Activated gamma-delta T cell (primary cell): ENCODE results near the gene NUP214.
"Not testable (repeated sequence)": the region's sequence is repeated elsewhere in the genome, so short reads cannot be mapped to it uniquely, and the experiment has no call there.

Experiments
- DNase-seq: peaks from one replicate; lab custom pipeline; 2025; lab: John Stamatoyannopoulos, UW

NUP214 gene

DNA sequence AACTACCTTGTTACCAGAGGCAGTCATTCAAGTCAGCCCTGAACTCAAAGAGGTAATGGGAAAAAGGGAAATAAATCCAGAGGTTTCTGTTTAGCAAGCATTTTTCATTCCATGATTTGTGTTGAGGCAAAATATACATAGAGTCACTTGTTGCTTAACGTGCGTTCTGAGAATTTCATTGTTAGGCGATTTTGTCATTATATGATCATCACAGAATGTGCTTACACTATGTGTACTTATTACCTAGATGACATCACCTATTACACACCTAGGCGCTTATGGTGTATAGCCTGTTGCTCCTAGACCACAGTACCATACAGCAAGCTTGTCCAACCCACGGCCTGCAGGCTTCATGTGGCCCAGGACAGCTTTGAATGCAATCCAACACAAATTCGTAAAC lies 36.2 kb downstream of the NUP214 start:
- no peak for DNase-seq

DNA sequence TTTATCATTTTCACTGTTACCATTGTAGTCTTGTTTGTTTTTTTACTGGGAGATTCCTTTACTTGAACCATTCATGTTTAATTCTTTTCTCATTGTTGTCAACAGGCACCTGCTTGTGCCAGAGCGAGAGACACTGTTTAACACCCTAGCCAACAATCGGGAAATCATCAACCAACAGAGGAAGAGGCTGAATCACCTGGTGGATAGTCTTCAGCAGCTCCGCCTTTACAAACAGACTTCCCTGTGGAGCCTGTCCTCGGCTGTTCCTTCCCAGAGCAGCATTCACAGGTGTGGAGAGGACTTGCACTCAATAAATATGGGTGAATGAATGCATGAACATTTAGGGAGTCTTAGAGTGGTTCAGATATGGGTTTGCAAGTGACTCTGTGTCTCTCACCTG lies 37.5 kb downstream of the NUP214 start:
- no peak for DNase-seq

DNA sequence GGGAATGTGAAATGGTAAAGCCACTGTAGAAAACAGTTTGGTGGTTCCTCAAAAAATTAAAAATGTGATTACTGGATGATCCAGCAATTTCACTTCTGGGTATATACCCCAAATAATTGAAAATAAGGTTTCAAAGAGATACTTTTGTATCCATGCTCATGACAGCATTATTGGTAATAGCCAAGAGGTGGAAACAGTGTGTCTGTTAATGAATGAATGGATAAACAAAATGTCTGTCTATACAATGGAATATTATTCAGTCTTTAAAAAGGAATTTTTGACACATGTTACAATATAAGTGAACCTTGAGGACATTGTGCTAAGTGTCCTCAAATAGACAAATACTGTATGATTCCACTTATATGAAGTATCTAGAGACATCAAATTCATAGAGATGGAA lies 40.1 kb downstream of the NUP214 start:
- DNase-seq = no peak

DNA sequence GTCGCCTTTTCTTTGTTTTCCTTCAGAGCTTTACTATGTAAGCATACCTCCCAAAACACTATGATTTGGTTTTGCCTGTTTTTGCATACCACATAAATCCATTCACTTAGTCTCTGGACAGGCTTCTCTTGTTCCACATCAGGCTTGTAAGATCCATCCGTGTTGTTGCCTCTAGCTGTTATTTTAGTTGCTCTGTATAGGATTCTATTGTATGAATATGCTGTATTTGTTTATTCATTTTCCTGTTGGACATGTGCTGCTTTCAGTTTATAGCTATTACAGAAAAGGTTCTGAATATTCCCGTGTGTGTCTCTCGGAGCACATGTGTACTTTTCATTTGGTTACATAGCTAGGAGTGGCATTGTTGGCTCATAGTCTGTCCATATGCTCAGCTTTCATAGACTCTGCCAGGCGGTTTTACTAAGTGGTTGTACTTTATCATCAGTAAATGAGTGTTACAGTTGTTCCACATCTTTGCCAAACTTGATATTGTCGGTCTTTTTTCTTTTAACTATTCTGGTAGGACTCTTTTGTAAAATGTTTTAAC lies 41.8 kb downstream of the NUP214 start:
- no peak for DNase-seq

DNA sequence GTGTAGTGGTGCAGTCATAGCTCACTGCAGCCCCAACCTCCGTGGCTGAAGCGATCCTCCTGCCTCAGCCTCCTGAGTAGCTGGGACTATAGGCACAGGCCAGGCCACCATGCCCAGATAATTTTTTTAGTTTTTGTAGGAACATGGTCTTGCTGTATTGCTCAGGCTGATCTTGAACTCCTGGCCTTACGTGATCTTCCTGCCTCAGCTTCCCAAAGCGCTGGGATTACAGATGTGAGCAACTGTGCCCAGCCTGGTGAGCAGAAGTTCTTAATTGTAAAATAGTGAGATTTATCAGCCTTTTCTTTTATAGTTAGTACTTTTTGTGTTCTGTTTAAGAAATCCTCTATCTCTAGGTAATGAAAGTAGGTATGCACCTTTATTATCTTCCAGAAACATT lies 42.5 kb downstream of the NUP214 start:
- DNase-seq = no peak

DNA sequence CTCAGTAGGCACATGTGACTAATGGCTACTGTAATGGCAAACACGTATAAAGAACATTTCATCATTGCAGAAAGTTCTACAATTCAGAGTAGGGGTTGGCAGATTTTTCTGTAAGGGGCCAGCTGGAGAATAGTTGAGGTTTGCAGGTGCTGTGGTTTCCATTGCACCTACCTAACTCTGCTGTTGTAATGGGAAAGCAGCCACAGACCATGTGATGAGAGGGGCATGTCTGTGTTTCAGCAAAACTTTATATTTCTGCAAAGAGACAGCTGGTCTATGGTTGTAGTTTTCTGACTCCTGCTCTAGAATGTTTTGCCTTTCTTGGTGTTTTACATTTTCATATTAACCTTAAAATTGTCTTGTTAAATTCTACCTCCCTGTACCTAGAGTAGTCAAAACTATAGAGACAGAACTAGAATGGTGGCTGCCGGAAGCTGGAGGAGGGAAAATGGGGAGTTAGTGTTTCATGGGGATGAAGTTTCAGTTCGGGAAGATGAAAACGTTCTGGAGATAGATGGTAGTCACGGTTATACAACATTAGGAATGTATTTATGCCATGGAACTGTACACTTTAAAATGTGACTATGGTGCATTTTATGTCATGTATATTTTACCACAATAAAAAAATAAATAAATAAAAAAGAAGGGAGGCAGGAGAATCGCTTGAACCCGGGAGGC lies 44.3 kb downstream of the NUP214 start:
- DNase-seq = no peak

DNA sequence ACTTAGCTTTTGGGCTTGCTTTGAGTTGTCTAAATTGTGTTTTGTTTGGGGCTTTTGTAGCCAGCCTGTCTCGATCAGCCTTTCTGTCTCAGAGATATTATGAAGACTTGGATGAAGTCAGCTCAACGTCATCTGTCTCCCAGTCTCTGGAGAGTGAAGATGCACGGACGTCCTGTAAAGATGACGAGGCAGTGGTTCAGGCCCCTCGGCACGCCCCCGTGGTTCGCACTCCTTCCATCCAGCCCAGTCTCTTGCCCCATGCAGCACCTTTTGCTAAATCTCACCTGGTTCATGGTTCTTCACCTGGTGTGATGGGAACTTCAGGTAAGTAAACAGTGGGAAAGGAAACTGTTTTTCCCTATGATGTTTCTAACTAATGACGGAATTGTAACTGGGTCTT lies 48.6 kb downstream of the NUP214 start:
- no peak for DNase-seq

DNA sequence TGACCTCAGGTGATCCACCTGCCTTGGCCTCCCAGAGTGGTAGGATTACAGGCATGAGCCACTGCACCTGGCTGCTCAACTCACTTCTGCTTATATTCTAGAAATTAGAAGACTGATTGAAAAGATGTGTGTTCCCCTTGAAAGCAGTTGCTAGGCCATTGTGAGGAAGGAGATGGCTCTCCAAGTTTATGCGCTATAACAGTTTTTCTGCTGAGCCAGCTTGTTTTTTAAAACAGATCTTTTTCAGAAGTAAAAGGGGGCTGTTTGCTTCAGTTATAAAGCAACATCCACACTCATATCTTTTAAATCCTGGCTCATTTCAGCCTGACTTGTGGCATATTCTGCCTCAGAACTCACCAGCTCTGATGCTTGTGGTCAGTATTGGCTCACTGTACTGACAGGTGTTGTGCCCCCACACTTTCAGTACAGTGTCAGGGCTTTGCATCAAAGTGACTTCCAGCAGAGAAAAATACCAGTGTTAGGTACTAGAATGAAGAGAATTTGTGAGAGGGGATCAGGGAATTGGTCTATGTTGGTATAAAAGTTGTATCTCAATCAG lies 49.4 kb downstream of the NUP214 start:
- no peak for DNase-seq

DNA sequence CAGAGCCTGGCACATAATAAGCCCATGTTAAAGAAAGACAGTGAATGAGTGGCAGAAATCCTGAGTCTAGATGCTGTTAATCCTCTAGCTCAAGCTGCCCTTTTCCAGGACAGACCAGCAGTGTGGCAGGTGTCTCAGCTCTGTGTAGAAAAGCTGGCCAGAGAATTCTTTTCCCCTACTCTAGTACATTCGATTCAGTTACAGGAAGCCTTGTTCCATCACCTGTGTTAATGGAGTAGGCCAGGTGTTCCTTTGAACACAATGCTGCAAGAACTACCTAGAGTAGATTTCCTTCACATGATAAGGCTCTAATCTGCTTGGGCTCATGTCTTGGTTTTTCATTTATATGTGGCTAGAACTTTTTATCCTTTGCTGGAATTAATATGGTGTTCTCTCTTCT lies 52.5 kb downstream of the NUP214 start:
- DNase-seq = no peak

DNA sequence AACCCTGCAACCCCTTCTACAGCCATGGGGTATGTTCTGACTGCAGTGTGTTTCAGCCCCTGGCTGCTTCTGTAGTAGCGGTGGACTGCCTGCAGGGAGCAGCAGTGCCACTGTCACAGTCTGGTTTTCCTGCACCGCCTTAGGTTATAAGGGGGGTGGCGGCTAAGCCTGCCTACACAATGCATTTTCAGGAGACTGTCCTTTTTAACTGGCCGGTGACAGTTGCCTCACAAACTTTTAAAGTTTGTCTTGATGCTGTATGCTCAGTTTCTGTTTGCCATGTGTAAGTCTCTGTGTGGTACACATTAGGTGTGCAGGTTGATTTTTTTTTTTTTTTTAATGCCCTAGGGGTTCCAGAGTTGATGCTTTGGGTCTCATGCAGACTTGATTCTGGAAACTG lies 53.0 kb downstream of the NUP214 start:
- peak; percentile 15 for DNase-seq

DNA sequence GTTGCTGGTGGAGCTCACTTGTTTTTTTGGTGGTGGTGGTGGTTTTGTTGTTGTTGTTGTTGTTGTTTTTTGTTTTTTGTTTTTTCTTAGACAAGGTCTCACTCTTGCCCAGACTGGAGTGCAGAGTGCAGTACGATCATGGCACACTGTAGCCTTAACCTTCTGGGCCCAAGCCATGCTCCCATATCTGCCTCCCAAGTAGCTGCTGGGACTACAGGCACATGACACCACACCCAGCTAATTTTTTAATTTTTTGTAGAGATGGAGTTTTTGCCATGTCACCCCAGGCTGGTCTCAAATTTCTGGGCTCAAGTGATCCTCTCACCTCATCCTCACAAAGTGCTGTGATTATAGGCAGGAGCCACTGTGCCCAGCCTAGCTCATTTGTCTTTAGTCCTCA lies 53.5 kb downstream of the NUP214 start:
- DNase-seq = no peak

DNA sequence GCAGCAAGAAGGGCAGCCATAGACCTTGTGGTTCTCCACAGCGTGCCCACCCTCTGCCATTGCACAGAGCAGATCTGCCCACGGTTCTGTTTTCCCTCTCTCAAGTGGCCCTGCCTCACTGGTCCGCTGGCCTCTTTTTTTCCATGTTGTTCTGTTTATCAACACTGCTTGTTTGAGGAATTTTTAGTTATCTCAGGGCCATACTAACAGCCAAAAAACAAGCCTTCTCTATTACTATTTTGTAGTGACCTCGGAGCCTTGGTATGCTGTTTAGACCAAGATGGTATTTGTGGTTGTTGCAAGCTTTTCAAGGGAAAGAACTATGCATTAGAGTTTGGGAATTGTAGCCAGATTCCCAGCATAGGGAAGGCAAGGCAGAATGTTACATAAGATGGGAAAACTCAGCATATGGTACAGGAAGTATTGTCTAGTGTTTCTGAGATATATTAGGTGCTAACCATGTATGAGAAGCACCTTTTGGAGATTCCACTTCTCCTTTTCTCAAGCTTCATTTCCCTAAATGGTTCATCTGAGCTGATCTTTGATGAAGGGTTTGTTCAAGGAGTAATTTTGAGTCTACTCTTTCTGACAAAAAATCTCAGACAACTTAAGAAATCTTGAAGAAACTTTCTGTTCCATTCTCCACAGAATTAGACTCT lies 54.3 kb downstream of the NUP214 start:
- DNase-seq = no peak

DNA sequence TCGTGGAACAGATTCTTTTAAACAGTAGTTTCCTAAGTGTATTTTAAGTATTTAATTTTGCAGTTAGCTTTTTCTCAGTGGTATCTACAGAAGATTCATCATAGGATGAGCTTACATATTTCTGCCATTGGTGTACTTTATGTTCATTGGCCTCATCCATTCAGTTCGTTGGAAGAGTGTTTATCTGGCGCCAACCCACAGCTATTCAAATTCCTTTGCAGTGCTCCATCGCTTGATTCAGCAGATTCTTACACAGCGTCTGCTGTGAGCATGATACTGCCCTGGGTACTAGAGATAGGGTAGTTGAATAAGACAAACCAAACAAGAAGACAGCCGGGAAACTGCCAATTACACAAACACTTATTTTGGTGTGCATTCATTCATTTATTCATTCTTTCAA lies 55.1 kb downstream of the NUP214 start:
- DNase-seq = no peak

DNA sequence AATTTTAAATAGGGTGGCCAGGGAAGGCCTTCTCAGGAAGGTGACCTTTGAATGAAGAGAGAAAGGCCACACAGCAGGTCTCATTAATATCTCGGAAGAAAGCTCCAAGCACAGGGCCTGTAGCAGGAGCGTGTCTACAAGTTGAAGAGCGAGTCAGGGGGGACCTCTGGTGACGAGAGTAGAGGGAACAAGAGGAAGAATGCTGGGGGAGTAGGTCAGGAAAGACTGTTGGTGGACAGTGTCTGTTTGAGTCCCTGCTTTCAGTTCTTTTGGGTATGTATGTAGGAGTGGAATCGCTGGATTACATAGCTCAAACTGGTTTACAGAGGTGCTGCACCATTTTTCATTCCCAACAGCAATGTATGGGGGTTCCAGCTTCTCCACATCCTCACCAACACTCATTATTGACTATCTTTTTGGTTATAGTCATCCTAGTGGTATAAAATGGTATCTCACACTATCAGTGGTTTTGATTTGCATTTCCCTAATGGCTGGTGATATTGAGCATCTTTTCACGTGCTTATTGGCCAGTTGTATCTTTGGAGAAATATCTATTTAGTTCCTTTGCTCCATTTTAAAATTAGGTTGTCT lies 55.8 kb downstream of the NUP214 start:
- no peak for DNase-seq

DNA sequence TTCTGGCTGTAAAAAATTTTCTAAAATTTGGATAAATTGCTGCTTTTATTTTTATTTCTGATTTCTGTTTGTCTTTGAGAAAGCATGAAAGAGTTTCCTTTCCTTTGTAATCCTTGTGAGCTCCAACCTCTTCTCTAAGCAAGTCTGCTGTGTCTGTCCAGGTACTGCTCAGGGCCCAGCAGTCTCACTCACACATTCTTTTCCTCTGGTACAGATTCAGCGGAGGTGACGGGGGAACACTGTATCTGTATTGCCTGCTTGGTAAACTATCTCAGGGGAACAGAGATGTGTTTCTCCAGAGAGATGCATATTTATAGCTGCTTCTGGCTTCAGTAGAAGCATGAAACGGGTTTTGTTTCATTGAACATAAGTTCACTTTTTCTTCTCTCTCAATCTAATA lies 60.5 kb downstream of the NUP214 start:
- DNase-seq = no peak

DNA sequence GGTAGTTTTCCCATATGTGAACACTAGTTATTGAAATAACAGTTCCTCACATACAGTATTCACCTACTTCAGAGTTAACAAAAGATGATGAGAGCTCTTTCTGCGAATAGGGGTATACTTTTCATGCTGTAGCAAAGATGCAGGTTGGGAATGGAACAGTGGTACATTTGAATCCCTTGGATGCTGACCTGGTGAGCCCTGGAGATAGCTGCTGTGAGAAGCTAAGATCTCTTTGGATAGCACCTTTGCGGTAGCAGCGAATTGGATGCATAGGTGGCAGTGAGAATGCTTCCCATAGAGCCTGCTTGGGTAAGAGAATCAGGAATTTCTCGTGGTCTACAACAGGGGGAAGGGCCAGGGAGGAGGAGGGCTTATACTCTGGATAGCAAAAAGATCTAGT lies 61.2 kb downstream of the NUP214 start:
- DNase-seq = no peak

DNA sequence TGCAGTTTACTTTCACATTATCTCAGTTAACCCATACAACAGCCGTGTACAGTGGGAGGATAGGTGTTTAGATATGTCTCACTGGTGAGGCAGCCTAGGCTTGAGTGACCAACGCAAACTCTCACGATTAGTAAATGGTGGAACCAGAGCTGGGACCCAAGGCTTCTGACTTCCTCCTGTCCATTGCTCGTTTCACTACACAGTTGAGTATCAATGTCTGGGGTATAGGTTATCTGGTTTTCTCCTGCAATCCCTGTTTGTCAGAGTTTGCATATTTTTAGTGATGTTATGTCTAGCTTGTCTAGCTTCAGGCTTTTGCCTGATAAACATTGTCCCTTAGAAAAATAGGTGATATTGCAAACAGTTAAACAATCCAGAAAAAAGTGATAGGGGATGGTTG lies 62.6 kb downstream of the NUP214 start:
- DNase-seq = no peak

DNA sequence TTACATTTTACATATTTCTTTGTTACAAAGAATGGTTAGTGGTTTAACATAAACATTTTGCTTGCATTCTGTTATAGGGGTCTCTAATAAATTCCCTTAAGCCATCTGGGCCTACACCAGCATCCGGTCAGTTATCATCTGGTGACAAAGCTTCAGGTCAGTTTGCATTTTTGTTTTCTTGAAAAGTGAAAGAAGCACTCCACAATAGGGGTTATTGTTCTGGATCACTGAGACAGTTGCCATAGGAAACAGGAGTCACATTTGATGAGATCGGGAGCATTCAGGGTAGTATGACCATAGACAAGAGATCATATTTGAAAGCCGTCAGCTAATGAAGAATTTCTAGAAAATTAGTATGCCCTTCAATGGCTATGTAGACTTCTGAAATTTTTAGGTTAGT lies 63.6 kb downstream of the NUP214 start:
- no peak for DNase-seq

DNA sequence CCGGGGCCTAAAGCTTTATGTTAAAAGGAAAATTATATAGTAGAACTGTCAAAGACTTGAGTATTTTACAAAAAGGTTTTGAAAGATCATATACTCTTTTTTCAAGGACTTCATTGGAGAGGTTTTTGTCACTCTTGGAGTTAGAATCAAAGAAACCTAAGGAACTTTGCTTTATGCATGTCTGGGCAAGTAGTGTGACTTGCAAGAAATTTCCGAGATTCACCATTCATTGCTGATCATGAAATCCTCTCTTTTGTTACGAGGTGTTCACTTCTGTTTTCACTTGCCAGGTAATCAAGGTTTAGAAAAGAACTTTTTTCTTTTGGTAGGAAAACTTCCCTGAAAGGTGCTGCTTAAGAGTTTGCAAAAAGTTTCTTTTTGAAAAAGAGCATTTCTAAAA lies 64.8 kb downstream of the NUP214 start:
- no peak for DNase-seq

DNA sequence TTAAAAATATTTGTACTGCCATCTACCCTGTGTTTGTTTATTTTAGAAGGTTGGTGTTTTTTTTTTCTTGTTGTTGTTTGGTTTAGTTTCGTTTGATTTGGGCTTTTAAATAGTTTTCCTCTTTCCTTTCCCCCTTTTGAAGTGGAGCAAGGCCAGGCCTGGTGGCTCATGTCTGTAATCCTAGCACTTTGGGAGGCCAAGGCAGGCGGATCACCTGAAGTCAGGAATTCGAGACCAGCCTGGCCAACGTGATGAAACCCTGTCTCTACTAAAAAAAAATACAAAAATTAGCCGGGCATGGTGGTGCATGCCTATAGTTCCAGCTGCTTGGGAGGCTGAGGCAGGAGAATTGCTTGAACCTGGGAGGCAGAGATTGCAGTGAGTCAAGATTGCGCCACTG lies 65.6 kb downstream of the NUP214 start:
- not testable (repeated sequence) for DNase-seq

DNA sequence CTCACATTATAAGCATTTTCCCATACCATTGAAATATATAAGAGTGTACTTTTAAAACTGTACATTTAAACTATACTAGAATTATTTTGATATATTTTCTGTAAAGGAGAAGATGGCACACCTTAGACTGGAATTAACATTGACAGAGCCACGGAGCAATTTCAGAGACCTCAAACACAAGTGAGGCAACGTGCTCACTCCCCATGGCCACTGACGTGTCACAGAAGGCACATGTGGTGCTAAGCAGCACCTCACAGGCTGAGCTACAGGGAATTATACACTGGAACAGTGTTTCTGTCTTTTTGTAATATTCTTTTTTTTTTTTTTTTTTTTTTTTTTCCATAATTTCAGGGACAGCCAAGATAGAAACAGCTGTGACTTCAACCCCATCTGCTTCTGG lies 66.5 kb downstream of the NUP214 start:
- no peak for DNase-seq

DNA sequence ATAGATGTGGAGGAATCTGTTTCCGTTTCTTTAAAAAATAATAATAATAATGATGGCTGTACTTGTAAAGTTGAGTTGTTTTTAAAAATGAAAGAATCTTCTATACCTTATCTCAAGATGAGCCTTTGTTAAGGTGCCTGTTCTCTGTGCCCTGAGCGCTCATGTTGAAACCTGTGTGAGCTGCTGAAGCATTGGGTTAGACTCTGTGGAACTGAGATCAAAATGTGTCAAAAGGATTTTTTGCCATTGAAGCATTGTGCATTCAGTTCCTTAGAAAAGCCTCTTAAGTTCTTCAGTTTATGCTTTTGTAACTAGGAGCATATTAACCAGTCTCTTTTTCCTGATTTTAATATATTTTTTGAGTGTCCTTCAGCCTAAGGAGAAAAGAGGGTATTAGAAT lies 67.7 kb downstream of the NUP214 start:
- DNase-seq = no peak

DNA sequence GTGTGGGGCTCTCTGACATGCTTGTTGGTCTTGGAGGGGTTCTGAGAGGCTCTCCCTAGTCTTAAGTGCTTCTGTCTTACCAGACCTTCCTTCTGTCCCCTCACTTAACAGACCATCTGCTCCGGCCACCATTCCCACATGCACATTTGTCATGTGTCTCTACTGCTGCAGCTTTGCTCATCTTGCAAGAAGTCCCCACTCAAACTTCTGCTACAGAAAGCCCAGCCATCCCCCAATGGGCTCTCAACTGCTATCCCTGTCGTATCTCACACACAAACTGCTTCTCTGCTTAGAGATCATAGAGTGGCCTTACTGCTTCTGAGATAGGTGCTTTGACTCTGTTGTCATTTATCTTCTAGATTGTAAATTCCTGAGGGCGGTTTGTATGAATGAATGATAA lies 69.4 kb downstream of the NUP214 start:
- no peak for DNase-seq
